Measurements from ENCODE around the gene CXXC5.

The CXXC5 gene

DNA sequence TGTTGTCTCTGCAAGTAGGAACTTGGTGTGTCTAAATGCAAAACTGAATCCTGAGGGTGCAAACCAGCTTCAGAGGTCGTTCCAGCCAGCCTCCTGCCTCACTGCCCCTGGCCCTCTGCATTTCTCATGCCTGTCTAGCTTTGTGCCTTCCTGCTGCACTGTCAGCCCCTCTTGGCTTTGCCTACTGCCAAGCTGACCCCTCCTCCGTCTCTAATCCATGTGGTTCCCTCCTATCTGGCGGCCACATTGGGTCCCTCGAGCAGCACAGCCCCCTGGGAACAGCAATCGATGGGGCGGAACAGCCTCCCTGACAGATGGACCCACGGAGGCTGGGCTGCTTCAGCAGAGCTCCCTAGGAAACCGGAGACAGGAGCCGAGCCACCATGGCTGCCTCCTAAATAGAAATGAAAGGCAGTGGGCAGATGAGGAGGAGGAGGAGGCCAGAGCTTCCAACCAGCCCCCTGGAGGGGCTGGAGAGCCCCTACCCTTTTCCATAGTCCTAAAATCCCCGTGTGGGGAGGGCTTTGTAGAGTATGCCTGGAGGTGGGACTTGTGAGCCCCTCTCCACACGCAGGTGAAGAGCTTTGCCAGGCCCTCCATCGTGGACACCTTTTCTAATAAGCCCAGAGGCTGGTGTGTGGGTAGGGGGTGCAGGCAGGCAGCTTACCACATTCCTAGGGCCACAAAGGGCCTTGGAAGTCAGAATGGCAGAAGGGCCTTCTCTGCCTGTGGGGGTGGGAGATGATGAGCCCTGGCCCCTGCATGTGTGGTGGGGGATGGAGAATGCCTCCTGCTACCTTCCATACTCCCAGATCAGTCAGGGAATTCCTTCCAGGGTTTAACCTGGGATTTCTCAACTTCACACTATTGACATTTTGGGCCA is 9.2 kb upstream of the CXXC5 start:
- DNase-seq, result peak; percentile 1

DNA sequence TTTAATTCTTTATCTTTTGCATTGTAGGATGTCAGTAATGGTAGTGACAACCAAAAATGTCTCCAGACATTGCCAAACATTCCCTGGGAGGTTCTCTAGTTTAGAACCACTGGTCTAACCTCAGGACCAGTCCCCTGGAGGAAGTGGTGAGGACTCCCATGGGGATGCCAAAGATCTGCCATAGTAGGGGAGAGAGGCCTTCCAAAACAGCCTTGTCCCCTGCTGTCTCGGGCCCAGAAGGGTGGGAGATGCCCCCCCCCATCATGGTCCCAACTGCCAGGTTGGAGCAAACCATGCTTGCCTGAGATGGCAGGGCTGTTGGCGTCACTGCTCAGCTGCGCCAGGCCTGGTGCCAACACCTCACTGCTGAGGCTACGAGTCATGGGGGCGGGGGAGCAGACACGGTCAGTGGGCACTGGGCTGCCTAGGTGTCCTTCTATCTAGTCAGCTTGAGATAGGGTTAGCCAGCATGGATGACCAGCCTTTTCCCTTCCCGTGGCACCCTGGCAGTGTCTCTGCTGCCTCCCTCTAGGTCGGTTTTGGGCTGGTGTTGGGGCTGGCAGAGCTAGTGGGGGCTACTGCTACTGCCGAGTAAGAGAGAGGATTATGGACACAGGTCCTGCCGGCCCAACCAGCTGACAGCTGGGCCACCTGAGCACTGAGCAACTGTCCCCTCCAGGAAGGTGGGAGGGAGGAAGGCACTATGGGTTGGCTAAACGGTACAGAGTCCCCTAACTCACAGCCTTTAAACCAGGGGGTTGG is 8.3 kb upstream of the CXXC5 start:
- DNase-seq, result peak; percentile 7

GRCh38 chr5:139640421-139641115 is 7.6 kb upstream of the CXXC5 start:
- peak; percentile 1 for DNase-seq

DNA sequence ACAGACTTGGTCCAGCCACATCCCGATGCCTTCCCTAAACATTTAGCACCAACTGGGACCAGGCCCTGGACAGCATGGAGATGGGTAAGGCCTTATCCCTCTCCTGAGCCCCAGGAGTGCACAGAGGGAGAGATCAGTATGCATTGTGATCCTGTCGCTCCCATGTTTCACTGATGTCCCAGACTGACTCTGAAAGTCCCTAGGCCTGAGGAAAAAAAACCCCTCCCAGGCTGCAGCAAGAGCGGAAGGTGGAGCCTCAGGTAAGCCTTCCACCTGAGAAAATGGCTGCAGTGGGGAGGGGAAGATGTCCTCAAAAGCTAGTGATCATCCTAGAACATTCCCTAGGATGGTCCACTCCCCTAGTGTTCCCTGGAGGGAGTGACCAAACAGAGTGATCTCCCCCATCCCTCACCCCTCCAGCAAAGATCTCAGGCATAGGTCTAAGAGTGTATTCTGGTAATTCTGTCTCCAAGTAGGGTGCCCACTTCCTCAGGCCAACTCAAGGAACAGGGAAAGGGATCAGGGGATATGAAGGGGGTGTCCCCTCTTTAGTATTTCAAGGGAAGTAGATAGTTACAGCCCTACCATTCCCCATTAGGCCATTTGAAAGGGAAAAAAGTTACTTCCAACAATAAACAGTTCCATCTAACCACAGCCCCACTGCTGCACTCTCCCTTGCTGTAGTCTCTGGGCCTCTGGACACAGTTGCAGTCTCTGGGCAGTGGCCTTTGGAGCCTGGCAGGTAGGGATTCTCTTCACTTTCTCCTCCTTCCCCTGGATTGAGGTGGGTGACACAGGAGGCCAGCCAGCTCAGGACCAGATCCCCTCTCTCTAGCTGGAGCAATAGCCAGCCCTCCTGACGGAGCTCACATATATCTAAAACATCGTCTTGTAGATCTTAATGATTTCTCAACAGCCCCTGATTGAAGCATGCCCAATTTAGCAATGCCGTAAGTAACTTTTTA is 6.8 kb upstream of the CXXC5 start:
- DNase-seq, result no peak

- DNase-seq, result no peak
Measured at GRCh38 chr5:139642213-139642612, 5.9 kb upstream of the CXXC5 start.

- DNase-seq, result no peak
Measured at GRCh38 chr5:139642891-139643871, 5.0 kb upstream of the CXXC5 start.

DNA sequence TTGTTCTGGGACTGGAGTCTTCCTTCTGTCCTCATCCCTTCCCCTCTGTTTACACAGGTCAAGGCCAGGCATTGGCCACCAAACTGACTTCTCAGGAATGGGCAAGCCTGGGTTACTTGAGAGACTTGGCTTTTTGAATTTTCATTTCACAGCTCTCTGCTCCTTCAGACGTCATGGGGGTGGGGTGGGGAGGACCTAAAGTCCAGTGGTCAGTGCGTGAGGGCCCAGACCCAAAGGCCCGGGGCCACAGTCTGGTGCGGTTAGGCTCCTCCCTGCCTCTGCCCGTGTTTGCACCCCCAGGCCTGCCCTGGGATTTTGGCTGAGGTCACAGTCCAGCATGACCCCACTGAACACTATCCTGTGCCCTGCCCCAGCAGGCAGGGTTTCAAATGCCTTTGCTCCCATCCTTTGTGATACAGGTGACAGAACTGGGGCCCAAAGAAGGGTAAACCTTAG is 4.1 kb upstream of the CXXC5 start:
- no peak for DNase-seq

- DNase-seq, result no peak
Measured at GRCh38 chr5:139644646-139645429, 3.3 kb upstream of the CXXC5 start.

DNA sequence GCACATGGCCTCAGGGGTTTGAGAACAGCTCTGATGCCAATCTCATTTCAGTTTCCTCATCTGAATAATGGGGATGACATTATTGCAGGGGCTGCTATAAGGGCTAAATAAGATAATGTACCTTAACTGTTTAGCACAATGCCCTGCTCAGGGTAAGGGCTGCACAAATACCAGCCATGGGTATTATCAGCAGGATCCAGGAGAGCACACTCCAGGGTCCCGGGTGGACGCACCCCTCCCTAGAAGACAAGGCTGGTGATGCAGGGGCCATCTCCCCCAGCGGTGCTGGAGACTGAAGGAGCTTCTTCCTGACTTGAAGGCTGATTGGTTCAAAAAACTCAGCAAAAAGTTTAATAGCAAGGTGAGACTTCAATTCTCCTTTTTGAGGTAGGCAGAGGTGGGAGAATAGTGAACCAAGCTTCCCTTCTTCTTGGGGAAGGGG is 2.7 kb upstream of the CXXC5 start:
- no peak for DNase-seq

DNA sequence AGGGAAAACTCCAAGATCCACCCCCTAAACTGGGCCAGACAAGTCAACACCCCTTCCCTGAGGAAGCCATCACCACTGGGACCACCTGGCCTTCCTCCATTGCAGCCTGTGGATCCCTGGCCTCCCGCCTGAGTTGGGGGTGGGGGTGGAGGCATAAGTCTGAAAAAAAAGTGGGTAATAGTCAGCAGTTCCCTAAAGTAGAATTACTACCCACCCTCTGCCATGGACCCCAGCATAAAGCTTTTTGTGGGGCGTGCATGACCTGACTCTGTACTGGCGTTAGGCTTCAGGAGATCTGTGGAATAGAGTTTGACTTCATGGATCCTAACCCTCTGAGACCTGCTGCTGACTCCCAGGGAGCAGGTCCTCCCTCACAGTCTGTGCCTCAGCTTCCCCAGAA is 2.0 kb upstream of the CXXC5 start:
- DNase-seq, result no peak

DNA sequence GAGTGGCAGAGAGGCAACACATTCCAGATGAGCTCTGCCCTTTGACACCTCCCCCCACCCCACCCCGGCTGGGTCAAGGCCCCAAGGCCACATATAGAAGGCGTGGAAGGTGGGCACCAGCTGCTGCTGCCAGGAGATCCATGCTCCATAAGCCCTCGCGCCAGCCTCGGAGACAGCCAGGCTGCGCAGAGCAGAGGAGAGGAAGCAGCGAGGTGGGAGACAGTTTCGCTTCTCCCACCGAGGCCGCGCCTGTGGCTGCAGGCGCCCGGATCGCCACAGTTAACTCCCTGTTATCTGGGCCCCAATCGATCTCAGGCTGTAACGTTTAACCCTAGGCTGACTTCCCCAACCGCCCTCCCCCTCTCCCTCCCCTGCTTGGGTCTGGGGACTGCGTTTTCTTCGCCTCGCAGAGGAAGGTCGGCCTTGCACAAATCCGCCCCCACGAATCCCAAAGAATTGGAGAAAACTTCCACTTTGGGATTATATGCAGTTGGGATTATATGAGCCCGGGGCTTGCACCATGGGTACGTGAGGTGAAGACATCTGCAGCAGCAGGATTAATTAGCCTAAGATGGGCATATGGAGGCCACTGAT is 1.1 kb upstream of the CXXC5 start:
- no peak for DNase-seq

DNA sequence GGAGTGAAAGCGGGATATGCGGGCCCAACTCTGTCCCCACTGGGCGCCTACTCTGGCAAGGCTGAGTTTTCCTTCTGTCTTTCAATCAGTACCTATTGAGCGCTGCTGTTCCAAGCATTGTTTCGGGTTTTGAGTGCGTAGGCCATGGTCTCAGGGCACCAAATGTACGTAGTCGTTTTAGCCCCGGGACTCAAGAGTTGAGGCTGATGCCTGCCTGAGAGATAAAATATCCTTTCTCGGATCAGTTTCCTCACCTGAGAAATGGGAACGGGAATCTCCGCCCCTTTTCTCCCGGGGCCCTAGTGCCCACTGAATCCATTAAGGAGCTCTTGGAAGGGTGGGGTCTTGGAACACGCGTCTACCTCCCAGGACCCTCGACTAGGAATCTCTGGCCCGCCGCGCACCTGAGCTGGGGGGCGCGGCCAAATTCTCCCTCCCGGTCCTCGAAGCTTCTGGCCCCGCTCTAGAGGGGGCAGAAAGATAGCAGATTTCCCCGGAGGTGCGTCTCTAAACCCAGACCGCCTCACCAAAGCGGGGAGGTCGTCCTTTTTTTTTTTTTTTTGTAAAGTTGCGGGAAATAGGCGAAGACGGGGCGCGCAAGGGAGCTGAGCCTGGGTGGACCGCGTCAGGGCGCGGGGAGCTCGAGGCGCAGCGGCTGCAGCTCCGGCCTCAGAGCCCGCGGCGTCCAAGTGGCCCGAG is 494 bp upstream of the CXXC5 start:
- no peak for DNase-seq

- peak; percentile 32 for DNase-seq
Measured at GRCh38 chr5:139649082-139649991, 1.2 kb downstream of the CXXC5 start.

- peak; percentile 46 for DNase-seq
Measured at GRCh38 chr5:139650031-139650688, 2.0 kb downstream of the CXXC5 start.

GRCh38 chr5:139650689-139651042 is 2.5 kb downstream of the CXXC5 start:
- DNase-seq, result no peak

GRCh38 chr5:139651043-139651834 is 3.1 kb downstream of the CXXC5 start:
- no peak for DNase-seq

Data from stimulated activated CD4-positive, alpha-beta T cell treated with anti-CD3 and anti-CD28 coated beads, Interleukin-15, amount 100 ng/mL, for 24 hours (primary cell).